Peyer's patch (tissue), 4 donors: Measurements from ENCODE around the gene BZW2. TPM values are rescaled to one million over a fixed set of nuclear protein-coding genes. Genes with fewer than 3 reads are reported as not detected.

Experiments
- DNase-seq, 3 donors: peaks; one replicate each; pipeline ENCODE4 v3.0.0-alpha.2; 2017 to 2019
- H3K27ac ChIP-seq, 4 donors: fragments of 200-600 bp; sonication (generic); one replicate each; pipeline ENCODE4 v1.5.1; 2016 to 2019
- H3K27me3 ChIP-seq, 2 donors: fragments of 200-600 bp; sonication (generic); one replicate each; pipeline ENCODE4 v1.5.1; 2019
- H3K36me3 ChIP-seq, 3 donors: fragments of 200-600 bp; sonication (generic); one replicate each; pipeline ENCODE4 v1.5.1; 2016 to 2019
- H3K4me1 ChIP-seq, 4 donors: fragments of 200-600 bp; sonication (generic); one replicate each; pipeline ENCODE4 v1.5.1; 2016 to 2019
- H3K4me3 ChIP-seq, 4 donors: fragments of 200-600 bp; sonication (generic); 1 replicate in 3 of 4; 2 replicates in 1 of 4; pipeline ENCODE4 v1.5.1; 2016 to 2019; ENCODE audit warnings: mild to moderate bottlenecking in 1 of 4
- H3K9me3 ChIP-seq, 4 donors: fragments of 200-600 bp; sonication (generic); one replicate each; pipeline ENCODE4 v1.5.1; 2016 to 2019; ENCODE audit warnings: mild to moderate bottlenecking in 1 of 4
- CTCF ChIP-seq, 6 experiments: fragments of 450-650 bp in 4 of 6; fragments of 200-600 bp in 2 of 6; sonication (generic) in 1 of 6; IDR thresholded peaks; one replicate each; pipeline ENCODE4 v1.5.1; 2017 to 2019; ENCODE audit warnings: antibody characterized with exemption in 6 of 6, mild to moderate bottlenecking in 3 of 6, moderate library complexity in 1 of 6
- POLR2A ChIP-seq, 2 donors: fragments of 450-650 bp; IDR thresholded peaks; one replicate each; pipeline ENCODE4 v1.5.1; 2017; ENCODE audit warnings: antibody characterized with exemption in 2 of 2, mild to moderate bottlenecking in 2 of 2, moderate library complexity in 2 of 2
- total RNA-seq, 4 donors: library from RNA; depleted of rRNA; stranded (reverse); fragments of >200 nt; gene quantifications; one replicate each; pipeline ENCODE4 v1.1.0, GENCODE V29; 2016

The BZW2 gene
- total RNA-seq, 4 donors from 2014 or later = 34.4 to 54.0 (median 42.9) TPM

GRCh38 chr7:16710651-16711050 lies 64.7 kb downstream of the BZW2 start:
- TF ChIP-seq CTCF (IDR thresholded peaks at IDR 0.05) (no peak), POLR2A (IDR thresholded peaks at IDR 0.05) (no peak)
- DNase-seq = no peak
- H3K4me1 ChIP-seq = no peaks in the 10 kb centered on the region

GRCh38 chr7:16711730-16712129 lies 65.7 kb downstream of the BZW2 start:
- Histone ChIP-seq H3K4me3 (no peak overlapping the region), H3K27ac (no peak overlapping the region), H3K27me3 (no peaks in the 10 kb centered on the region), H3K9me3 (no peaks in the 10 kb centered on the region), H3K36me3 (peaks cover 0 to under 1% (median 0%) of the 10 kb centered on the region in 3 donors), H3K4me1 (no peaks in the 10 kb centered on the region)
- TF ChIP-seq POLR2A (IDR thresholded peaks at IDR 0.05) (no peak), CTCF (IDR thresholded peaks at IDR 0.05) (no peak)
- no peak for DNase-seq

More at GRCh38 chr7:16710651-16711050, 64.7 kb downstream of the BZW2 start:
- Histone ChIP-seq H3K4me3 (no peak overlapping the region), H3K36me3 (peaks cover 0 to 10% (median 0%) of the 10 kb centered on the region in 3 donors), H3K27ac (no peak overlapping the region), H3K27me3 (no peaks in the 10 kb centered on the region), H3K9me3 (no peaks in the 10 kb centered on the region)

- H3K4me1 ChIP-seq = no peaks in the 10 kb centered on the region
- no peak for DNase-seq
- TF ChIP-seq CTCF (IDR thresholded peaks at IDR 0.05) (no peak), POLR2A (IDR thresholded peaks at IDR 0.05) (no peak)
- no peak overlapping the region for H3K4me3 ChIP-seq
- no peak overlapping the region for H3K27ac ChIP-seq
- no peaks in the 10 kb centered on the region for H3K36me3 ChIP-seq
- H3K9me3 ChIP-seq = no peaks in the 10 kb centered on the region
- H3K27me3 ChIP-seq = no peaks in the 10 kb centered on the region
Observed at GRCh38 chr7:16712916-16713315, 66.9 kb downstream of the BZW2 start.

- Histone ChIP-seq H3K27me3 (no peaks in the 10 kb centered on the region), H3K27ac (no peak overlapping the region), H3K4me1 (no peaks in the 10 kb centered on the region), H3K9me3 (no peaks in the 10 kb centered on the region), H3K4me3 (no peak overlapping the region), H3K36me3 (no peaks in the 10 kb centered on the region)
- no peak for DNase-seq
- TF ChIP-seq POLR2A (IDR thresholded peaks at IDR 0.05) (no peak), CTCF (IDR thresholded peaks at IDR 0.05) (no peak)
Observed at GRCh38 chr7:16715928-16716327, 69.9 kb downstream of the BZW2 start.

GRCh38 chr7:16718111-16718656 lies 72.2 kb downstream of the BZW2 start:
- TF ChIP-seq CTCF (IDR thresholded peaks at IDR 0.05) (no peak), POLR2A (IDR thresholded peaks at IDR 0.05) (no peak)
- Histone ChIP-seq H3K36me3 (no peaks in the 10 kb centered on the region), H3K4me3 (no peak overlapping the region), H3K9me3 (no peaks in the 10 kb centered on the region), H3K27me3 (no peaks in the 10 kb centered on the region), H3K4me1 (no peaks in the 10 kb centered on the region), H3K27ac (peak overlapping the region in 1 of 4 donors; percentile 63)
- DNase-seq = no peak

- Histone ChIP-seq H3K36me3 (no peaks in the 10 kb centered on the region), H3K27ac (peak overlapping the region in 1 of 4 donors; percentile 36), H3K27me3 (no peaks in the 10 kb centered on the region), H3K9me3 (no peaks in the 10 kb centered on the region), H3K4me3 (no peak overlapping the region), H3K4me1 (no peaks in the 10 kb centered on the region)
- TF ChIP-seq CTCF (IDR thresholded peaks at IDR 0.05) = no peak
- TF ChIP-seq POLR2A (IDR thresholded peaks at IDR 0.05) = no peak
- no peak for DNase-seq
Observed at GRCh38 chr7:16719699-16720098, 73.7 kb downstream of the BZW2 start.
